Measurements from ENCODE around the gene KPNA6. TPM values are rescaled to one million over a fixed set of nuclear protein-coding genes. Genes with fewer than 3 reads are reported as not detected.

Gene KPNA6
- total and polyA plus RNA-seq, 2 of the 13 experiments (the other 11 are each of a cell fraction or from before 2014, with no cell fraction given) = 22.0 to 47.5 TPM

DNA sequence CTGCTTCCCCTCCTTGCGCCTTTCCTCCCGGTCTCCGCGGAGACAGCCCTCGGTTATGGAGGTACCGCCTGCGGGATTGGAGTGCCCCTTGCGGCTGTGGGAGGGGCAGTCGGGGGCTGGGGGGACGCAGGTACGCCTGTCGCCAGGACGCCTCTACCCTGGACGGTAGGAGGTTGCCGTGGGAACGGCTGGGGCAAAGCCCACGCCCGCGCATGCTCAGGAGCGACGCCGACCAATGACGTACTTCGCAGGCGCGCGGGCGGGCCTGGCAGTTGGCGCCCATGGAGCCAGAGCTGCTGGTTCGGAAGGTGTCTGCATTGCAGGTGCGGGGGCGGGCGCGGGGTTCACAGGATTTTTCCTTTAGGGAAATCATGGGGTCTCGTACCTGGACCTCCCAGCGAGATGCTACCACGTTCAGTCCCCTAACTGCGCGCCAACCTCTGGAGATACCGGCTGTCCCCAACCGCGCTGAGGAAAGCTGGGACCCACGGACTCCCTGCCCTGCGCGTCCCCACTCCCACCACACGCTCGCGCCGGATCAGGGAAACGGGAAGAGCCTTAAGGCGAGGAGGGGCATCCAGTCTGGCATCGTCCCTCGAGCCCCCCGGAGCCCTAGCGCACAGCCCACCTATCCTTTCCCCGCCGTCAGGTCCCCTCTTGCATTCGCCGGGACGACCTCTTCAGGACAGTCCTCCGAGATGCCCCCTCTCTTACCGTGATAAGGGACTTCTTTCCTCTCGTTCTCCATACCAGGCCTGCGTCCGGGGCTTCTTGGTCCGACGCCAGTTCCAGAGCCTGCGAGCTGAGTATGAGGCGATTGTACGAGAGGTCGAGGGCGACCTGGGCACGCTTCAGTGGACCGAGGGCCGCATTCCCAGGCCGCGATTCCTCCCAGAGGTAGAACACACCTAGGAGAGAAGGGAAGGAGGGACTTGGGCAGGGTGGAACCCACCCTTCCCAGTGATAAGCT, 97.8 kb downstream of the KPNA6 start, which contains the start of gene IQCC (continued):
- TF ChIP-seq, protein P1, sequence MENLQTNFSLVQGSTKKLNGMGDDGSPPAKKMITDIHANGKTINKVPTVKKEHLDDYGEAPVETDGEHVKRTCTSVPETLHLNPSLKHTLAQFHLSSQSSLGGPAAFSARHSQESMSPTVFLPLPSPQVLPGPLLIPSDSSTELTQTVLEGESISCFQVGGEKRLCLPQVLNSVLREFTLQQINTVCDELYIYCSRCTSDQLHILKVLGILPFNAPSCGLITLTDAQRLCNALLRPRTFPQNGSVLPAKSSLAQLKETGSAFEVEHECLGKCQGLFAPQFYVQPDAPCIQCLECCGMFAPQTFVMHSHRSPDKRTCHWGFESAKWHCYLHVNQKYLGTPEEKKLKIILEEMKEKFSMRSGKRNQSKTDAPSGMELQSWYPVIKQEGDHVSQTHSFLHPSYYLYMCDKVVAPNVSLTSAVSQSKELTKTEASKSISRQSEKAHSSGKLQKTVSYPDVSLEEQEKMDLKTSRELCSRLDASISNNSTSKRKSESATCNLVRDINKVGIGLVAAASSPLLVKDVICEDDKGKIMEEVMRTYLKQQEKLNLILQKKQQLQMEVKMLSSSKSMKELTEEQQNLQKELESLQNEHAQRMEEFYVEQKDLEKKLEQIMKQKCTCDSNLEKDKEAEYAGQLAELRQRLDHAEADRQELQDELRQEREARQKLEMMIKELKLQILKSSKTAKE (CRISPR knock-in tag; IDR thresholded peaks at IDR 0.05; ENCODE audit: borderline replicate concordance) = no peak
- TF ChIP-seq ZNF7 (CRISPR knock-in tag; IDR thresholded peaks at IDR 0.05) (no peak), ZMYM2 (CRISPR knock-in tag; IDR thresholded peaks at IDR 0.05) (no peak), ZNF20 (CRISPR knock-in tag; IDR thresholded peaks at IDR 0.05) (no peak), TBX3 (IDR thresholded peaks at IDR 0.05; ENCODE audit: borderline replicate concordance) (no peak), HOXA7 (CRISPR knock-in tag; IDR thresholded peaks at IDR 0.05) (0 out of 2 replicates have a peak, but pooled peaks have one; percentile 51), MYNN (CRISPR knock-in tag; IDR thresholded peaks at IDR 0.05; ENCODE audit: low read depth) (0 out of 2 replicates have a peak, but pooled peaks have one; percentile 37), ZNF598 (CRISPR knock-in tag; IDR thresholded peaks at IDR 0.05; ENCODE audit: borderline replicate concordance) (no peak), KLF9 (CRISPR knock-in tag; IDR thresholded peaks at IDR 0.05; ENCODE audit: low read depth) (no peak), ZNF337 (CRISPR knock-in tag; IDR thresholded peaks at IDR 0.05; ENCODE audit: borderline replicate concordance, low read depth) (no peak), SATB2 (CRISPR knock-in tag; IDR thresholded peaks at IDR 0.05) (no peak), XRCC5 (optimal IDR thresholded peaks at IDR 0.05; ENCODE audit: low read length) (no peak), ZNF567 (CRISPR knock-in tag; IDR thresholded peaks at IDR 0.05; ENCODE audit: borderline replicate concordance) (no peak), SKI (IDR thresholded peaks at IDR 0.05; ENCODE audit: partially characterized antibody) (no peak)
- TF ChIP-seq, protein P2, sequence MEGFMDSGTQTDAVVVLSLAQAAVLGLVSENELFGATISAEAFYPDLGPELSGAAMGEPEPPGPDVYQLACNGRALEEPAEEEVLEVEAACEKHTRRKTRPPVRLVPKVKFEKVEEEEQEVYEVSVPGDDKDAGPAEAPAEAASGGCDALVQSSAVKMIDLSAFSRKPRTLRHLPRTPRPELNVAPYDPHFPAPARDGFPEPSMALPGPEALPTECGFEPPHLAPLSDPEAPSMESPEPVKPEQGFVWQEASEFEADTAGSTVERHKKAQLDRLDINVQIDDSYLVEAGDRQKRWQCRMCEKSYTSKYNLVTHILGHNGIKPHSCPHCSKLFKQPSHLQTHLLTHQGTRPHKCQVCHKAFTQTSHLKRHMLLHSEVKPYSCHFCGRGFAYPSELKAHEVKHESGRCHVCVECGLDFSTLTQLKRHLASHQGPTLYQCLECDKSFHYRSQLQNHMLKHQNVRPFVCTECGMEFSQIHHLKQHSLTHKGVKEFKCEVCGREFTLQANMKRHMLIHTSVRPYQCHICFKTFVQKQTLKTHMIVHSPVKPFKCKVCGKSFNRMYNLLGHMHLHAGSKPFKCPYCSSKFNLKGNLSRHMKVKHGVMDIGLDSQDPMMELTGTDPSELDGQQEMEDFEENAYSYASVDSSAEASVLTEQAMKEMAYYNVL (CRISPR knock-in tag; IDR thresholded peaks at IDR 0.05; ENCODE audit: borderline replicate concordance) = no peak
- TF ChIP-seq, protein P3, sequence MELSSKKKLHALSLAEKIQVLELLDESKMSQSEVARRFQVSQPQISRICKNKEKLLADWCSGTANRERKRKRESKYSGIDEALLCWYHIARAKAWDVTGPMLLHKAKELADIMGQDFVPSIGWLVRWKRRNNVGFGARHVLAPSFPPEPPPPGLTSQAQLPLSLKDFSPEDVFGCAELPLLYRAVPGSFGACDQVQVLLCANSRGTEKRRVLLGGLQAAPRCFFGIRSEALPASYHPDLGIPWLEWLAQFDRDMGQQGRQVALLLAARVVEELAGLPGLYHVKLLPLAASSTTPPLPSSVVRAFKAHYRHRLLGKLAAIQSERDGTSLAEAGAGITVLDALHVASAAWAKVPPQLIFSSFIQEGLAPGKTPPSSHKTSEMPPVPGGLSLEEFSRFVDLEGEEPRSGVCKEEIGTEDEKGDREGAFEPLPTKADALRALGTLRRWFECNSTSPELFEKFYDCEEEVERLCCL (CRISPR knock-in tag; IDR thresholded peaks at IDR 0.05; ENCODE audit: borderline replicate concordance) = no peak
- TF ChIP-seq, protein P4, sequence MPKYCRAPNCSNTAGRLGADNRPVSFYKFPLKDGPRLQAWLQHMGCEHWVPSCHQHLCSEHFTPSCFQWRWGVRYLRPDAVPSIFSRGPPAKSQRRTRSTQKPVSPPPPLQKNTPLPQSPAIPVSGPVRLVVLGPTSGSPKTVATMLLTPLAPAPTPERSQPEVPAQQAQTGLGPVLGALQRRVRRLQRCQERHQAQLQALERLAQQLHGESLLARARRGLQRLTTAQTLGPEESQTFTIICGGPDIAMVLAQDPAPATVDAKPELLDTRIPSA (CRISPR knock-in tag; IDR thresholded peaks at IDR 0.05; ENCODE audit: borderline replicate concordance) = 0 out of 2 replicates have a peak, but pooled peaks have one; percentile 31
- TF ChIP-seq, protein P5, sequence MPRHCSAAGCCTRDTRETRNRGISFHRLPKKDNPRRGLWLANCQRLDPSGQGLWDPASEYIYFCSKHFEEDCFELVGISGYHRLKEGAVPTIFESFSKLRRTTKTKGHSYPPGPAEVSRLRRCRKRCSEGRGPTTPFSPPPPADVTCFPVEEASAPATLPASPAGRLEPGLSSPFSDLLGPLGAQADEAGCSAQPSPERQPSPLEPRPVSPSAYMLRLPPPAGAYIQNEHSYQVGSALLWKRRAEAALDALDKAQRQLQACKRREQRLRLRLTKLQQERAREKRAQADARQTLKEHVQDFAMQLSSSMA (CRISPR knock-in tag; IDR thresholded peaks at IDR 0.05) = no peak
- TF ChIP-seq, protein P6, sequence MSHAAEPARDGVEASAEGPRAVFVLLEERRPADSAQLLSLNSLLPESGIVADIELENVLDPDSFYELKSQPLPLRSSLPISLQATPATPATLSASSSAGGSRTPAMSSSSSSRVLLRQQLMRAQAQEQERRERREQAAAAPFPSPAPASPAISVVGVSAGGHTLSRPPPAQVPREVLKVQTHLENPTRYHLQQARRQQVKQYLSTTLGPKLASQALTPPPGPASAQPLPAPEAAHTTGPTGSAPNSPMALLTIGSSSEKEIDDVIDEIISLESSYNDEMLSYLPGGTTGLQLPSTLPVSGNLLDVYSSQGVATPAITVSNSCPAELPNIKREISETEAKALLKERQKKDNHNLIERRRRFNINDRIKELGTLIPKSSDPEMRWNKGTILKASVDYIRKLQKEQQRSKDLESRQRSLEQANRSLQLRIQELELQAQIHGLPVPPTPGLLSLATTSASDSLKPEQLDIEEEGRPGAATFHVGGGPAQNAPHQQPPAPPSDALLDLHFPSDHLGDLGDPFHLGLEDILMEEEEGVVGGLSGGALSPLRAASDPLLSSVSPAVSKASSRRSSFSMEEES (CRISPR knock-in tag; IDR thresholded peaks at IDR 0.05) = 0 out of 2 replicates have a peak, but pooled peaks have one; percentile 31
